HEK293 (cell line): ENCODE data around the gene ITGB5.

Experiments
- CTCF ChIA-PET: fragments of 350-600 bp; formaldehyde crosslinking; extraction: SDS; loops from one replicate; lab custom pipeline; 2021; ENCODE audit warnings: antibody characterized with exemption; lab: Yijun Ruan, JAX
- POLR2A ChIA-PET: fragments of 300-600 bp; formaldehyde crosslinking; extraction: SDS; loops from one replicate; lab custom pipeline; 2020; ENCODE audit warnings: antibody characterized with exemption, inconsistent platforms; lab: Yijun Ruan, JAX
- H3K27ac ChIP-seq: fragments of 200-500 bp; sonication (Bioruptor generic); 2 replicates; pipeline ENCODE4 v1.5.1; 2014; ENCODE audit warnings: low read depth, low read length, control low read depth, inconsistent platforms; ENCODE audit errors: extremely low read depth
- H3K36me3 ChIP-seq, 2 experiments: fragments of 200-500 bp in 1 of 2; sonication (Bioruptor generic) in 1 of 2; 1 replicate in 1 of 2; 2 replicates in 1 of 2; pipeline ENCODE4 v1.5.1; 2014 to 2017; ENCODE audit warnings: inconsistent platforms in 2 of 2, low read length in 2 of 2; ENCODE audit not compliant: control insufficient read depth in 2 of 2, insufficient read depth in 1 of 2
- H3K4me1 ChIP-seq: fragments of 200-500 bp; sonication (Bioruptor generic); 2 replicates; pipeline ENCODE4 v1.5.1; 2014; ENCODE audit warnings: mild to moderate bottlenecking, low read length, inconsistent platforms; ENCODE audit not compliant: control insufficient read depth, insufficient read depth
- H3K4me3 ChIP-seq: 2 replicates; pipeline ENCODE4 v1.5.1; 2011; ENCODE audit warnings: low read depth, mild to moderate bottlenecking, control low read depth, low read length, moderate library complexity
- H3K9me3 ChIP-seq: fragments of 200-500 bp; sonication (Bioruptor generic); 2 replicates; pipeline ENCODE4 v1.5.1; 2014; ENCODE audit warnings: low read depth, low read length, inconsistent platforms; ENCODE audit not compliant: control insufficient read depth, insufficient read depth
- GLI4 ChIP-seq: fragments of 450-650 bp; formaldehyde crosslinking; IDR thresholded peaks from 2 replicates; pipeline ENCODE4 v1.5.1; 2016; ENCODE audit warnings: missing biosample characterization, missing genetic modification characterization
- KLF1 ChIP-seq: fragments of 450-650 bp; formaldehyde crosslinking; IDR thresholded peaks from 2 replicates; pipeline ENCODE4 v1.5.1; 2016; ENCODE audit warnings: missing biosample characterization, missing genetic modification characterization
- KLF16 ChIP-seq: fragments of 450-650 bp; formaldehyde crosslinking; IDR thresholded peaks from 2 replicates; pipeline ENCODE4 v1.5.1; 2017; ENCODE audit warnings: missing biosample characterization, missing genetic modification characterization
- MYNN ChIP-seq: fragments of 450-650 bp; formaldehyde crosslinking; IDR thresholded peaks from 2 replicates; pipeline ENCODE4 v1.5.1; 2016; ENCODE audit warnings: missing biosample characterization, missing genetic modification characterization, borderline replicate concordance
- ZBTB7A ChIP-seq: fragments of 450-650 bp; formaldehyde crosslinking; IDR thresholded peaks from 2 replicates; pipeline ENCODE4 v1.5.1; 2016; ENCODE audit warnings: low read depth, missing biosample characterization, missing genetic modification characterization
- ZNF2 ChIP-seq: fragments of 450-650 bp; formaldehyde crosslinking; IDR thresholded peaks from 2 replicates; pipeline ENCODE4 v1.5.1; 2016; ENCODE audit warnings: missing biosample characterization, missing genetic modification characterization
- ZNF510 ChIP-seq: fragments of 450-650 bp; formaldehyde crosslinking; IDR thresholded peaks from 2 replicates; pipeline ENCODE4 v1.5.1; 2018; ENCODE audit warnings: mild to moderate bottlenecking, missing genetic modification characterization, missing biosample characterization; ENCODE audit not compliant: insufficient replicate concordance
- ZNF529 ChIP-seq: fragments of 450-650 bp; formaldehyde crosslinking; IDR thresholded peaks from 2 replicates; pipeline ENCODE4 v1.5.1; 2017; ENCODE audit warnings: missing genetic modification characterization, missing biosample characterization; ENCODE audit not compliant: insufficient replicate concordance
- ZNF561 ChIP-seq: fragments of 450-650 bp; IDR thresholded peaks from 2 replicates; pipeline ENCODE4 v1.5.1; 2018; ENCODE audit warnings: missing biosample characterization, missing genetic modification characterization, borderline replicate concordance
- ZNF791 ChIP-seq: fragments of 450-650 bp; formaldehyde crosslinking; IDR thresholded peaks from 2 replicates; pipeline ENCODE4 v1.5.1; 2016; ENCODE audit warnings: missing biosample characterization, missing genetic modification characterization
- TF ChIP-seq, protein P1 (sequence below): fragments of 450-650 bp; formaldehyde crosslinking; IDR thresholded peaks from 2 replicates; pipeline ENCODE4 v1.5.1; 2016; ENCODE audit warnings: missing biosample characterization, missing genetic modification characterization
- TF ChIP-seq, protein P2 (sequence below): fragments of 450-650 bp; formaldehyde crosslinking; IDR thresholded peaks from 2 replicates; pipeline ENCODE4 v1.5.1; 2016; ENCODE audit warnings: missing biosample characterization, missing genetic modification characterization
- TF ChIP-seq, protein P3 (sequence below): fragments of 450-650 bp; formaldehyde crosslinking; IDR thresholded peaks from 2 replicates; pipeline ENCODE4 v1.5.1; 2017; ENCODE audit warnings: missing biosample characterization, missing genetic modification characterization
- TF ChIP-seq, protein P4 (sequence below): fragments of 450-650 bp; formaldehyde crosslinking; IDR thresholded peaks from 2 replicates; pipeline ENCODE4 v1.5.1; 2016; ENCODE audit warnings: missing biosample characterization, missing genetic modification characterization
- TF ChIP-seq, protein P5 (sequence below): fragments of 450-650 bp; formaldehyde crosslinking; conservative IDR thresholded peaks from 2 replicates; pipeline ENCODE4 v1.5.1; 2016; ENCODE audit warnings: low read depth, missing biosample characterization, missing genetic modification characterization
- TF ChIP-seq, protein P6 (sequence below): fragments of 450-650 bp; formaldehyde crosslinking; optimal IDR thresholded peaks from 2 replicates; pipeline ENCODE3; 2016; ENCODE audit warnings: missing biosample characterization, mild to moderate bottlenecking, missing genetic modification characterization
- TF ChIP-seq, protein P7 (sequence below): fragments of 450-650 bp; IDR thresholded peaks from 2 replicates; pipeline ENCODE4 v1.5.1; 2018; ENCODE audit warnings: missing biosample characterization, missing genetic modification characterization

The ITGB5 gene

DNA sequence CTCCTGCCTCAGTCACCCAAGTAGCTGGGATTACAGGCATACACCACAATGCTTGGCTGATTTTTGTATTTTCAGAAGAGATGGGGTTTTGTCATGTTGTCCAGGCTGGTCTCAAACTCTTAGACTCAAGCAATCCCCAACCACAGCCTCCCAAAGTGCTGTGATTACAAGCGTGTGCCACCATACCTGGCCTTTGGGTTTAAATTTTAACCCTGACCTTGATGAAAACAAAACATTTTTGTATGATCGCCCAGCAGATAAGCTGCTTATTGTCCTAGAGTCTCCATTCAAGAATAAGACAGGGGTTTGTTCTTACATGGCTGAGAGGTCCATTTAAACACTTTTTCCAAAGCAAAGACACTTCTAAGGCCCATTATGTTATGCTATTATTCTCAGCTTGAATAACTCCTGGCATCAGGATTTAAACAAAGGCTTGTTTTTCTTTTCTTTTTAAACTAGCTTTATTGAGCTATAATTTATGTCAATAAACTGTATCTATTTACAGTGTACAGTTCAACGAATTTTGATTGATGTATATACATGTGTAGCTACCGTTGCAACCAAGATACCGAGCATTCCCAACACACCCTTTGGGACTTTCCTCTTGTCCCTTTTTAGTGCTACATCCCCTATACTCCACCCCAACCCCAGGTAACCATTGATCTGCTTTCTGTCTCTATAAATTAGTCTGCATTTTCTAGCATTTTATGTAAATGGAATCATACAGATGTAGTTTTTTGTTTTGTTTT, 48.8 kb upstream of the ITGB5 start:
- ChIA-PET CTCF (interaction anchor here (0.6 to 1.3 kb wide), 4 partner anchors 175 to 649 kb away, joined by 3 to 4 read pairs (median 3); no protein-coding TSS in a partner anchor), POLR2A (no interaction called here)
- H3K36me3 ChIP-seq = no peaks in the 10 kb centered on the region
- no peaks in the 10 kb centered on the region for H3K9me3 ChIP-seq
- H3K4me1 ChIP-seq = no peaks in the 10 kb centered on the region
- no peak overlapping the region for H3K27ac ChIP-seq
- no peak overlapping the region for H3K4me3 ChIP-seq
- TF ChIP-seq ZNF2 = no peak
- TF ChIP-seq, protein P1, sequence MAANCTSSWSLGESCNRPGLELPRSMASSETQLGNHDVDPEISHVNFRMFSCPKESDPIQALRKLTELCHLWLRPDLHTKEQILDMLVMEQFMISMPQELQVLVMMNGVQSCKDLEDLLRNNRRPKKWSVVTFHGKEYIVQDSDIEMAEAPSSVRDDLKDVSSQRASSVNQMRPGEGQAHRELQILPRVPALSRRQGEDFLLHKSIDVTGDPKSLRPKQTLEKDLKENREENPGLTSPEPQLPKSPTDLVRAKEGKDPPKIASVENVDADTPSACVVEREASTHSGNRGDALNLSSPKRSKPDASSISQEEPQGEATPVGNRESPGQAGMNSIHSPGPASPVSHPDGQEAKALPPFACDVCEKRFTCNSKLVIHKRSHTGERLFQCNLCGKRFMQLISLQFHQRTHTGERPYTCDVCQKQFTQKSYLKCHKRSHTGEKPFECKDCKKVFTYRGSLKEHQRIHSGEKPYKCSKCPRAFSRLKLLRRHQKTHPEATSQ (tag by site-specific recombination) = no peak
- TF ChIP-seq KLF16 (tag by site-specific recombination) = no peak
- TF ChIP-seq, protein P2, sequence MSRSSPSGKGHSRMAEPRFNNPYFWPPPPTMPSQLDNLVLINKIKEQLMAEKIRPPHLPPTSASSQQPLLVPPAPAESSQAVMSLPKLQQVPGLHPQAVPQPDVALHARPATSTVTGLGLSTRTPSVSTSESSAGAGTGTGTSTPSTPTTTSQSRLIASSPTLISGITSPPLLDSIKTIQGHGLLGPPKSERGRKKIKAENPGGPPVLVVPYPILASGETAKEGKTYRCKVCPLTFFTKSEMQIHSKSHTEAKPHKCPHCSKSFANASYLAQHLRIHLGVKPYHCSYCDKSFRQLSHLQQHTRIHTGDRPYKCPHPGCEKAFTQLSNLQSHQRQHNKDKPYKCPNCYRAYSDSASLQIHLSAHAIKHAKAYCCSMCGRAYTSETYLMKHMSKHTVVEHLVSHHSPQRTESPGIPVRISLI (tag by site-specific recombination) = no peak
- no peak for TF ChIP-seq ZNF510 (tag by site-specific recombination)
- TF ChIP-seq ZNF529 (tag by site-specific recombination) = no peak
- TF ChIP-seq, protein P3, sequence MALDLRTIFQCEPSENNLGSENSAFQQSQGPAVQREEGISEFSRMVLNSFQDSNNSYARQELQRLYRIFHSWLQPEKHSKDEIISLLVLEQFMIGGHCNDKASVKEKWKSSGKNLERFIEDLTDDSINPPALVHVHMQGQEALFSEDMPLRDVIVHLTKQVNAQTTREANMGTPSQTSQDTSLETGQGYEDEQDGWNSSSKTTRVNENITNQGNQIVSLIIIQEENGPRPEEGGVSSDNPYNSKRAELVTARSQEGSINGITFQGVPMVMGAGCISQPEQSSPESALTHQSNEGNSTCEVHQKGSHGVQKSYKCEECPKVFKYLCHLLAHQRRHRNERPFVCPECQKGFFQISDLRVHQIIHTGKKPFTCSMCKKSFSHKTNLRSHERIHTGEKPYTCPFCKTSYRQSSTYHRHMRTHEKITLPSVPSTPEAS = no peak
- TF ChIP-seq, protein P4, sequence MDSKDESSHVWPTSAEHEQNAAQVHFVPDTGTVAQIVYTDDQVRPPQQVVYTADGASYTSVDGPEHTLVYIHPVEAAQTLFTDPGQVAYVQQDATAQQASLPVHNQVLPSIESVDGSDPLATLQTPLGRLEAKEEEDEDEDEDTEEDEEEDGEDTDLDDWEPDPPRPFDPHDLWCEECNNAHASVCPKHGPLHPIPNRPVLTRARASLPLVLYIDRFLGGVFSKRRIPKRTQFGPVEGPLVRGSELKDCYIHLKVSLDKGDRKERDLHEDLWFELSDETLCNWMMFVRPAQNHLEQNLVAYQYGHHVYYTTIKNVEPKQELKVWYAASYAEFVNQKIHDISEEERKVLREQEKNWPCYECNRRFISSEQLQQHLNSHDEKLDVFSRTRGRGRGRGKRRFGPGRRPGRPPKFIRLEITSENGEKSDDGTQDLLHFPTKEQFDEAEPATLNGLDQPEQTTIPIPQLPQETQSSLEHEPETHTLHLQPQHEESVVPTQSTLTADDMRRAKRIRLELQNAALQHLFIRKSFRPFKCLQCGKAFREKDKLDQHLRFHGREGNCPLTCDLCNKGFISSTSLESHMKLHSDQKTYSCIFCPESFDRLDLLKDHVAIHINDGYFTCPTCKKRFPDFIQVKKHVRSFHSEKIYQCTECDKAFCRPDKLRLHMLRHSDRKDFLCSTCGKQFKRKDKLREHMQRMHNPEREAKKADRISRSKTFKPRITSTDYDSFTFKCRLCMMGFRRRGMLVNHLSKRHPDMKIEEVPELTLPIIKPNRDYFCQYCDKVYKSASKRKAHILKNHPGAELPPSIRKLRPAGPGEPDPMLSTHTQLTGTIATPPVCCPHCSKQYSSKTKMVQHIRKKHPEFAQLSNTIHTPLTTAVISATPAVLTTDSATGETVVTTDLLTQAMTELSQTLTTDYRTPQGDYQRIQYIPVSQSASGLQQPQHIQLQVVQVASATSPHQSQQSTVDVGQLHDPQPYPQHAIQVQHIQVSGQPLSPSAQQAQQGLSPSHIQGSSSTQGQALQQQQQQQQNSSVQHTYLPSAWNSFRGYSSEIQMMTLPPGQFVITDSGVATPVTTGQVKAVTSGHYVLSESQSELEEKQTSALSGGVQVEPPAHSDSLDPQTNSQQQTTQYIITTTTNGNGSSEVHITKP (tag by site-specific recombination) = no peak
- no peak for TF ChIP-seq MYNN (tag by site-specific recombination)
- TF ChIP-seq, protein P5, sequence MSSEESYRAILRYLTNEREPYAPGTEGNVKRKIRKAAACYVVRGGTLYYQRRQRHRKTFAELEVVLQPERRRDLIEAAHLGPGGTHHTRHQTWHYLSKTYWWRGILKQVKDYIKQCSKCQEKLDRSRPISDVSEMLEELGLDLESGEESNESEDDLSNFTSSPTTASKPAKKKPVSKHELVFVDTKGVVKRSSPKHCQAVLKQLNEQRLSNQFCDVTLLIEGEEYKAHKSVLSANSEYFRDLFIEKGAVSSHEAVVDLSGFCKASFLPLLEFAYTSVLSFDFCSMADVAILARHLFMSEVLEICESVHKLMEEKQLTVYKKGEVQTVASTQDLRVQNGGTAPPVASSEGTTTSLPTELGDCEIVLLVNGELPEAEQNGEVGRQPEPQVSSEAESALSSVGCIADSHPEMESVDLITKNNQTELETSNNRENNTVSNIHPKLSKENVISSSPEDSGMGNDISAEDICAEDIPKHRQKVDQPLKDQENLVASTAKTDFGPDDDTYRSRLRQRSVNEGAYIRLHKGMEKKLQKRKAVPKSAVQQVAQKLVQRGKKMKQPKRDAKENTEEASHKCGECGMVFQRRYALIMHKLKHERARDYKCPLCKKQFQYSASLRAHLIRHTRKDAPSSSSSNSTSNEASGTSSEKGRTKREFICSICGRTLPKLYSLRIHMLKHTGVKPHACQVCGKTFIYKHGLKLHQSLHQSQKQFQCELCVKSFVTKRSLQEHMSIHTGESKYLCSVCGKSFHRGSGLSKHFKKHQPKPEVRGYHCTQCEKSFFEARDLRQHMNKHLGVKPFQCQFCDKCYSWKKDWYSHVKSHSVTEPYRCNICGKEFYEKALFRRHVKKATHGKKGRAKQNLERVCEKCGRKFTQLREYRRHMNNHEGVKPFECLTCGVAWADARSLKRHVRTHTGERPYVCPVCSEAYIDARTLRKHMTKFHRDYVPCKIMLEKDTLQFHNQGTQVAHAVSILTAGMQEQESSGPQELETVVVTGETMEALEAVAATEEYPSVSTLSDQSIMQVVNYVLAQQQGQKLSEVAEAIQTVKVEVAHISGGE (tag by site-specific recombination) = no peak
- no peak for TF ChIP-seq ZNF561
- TF ChIP-seq ZBTB7A (tag by site-specific recombination) = no peak
- no peak for TF ChIP-seq GLI4
- TF ChIP-seq KLF1 (tag by site-specific recombination) = no peak
- TF ChIP-seq ZNF791 = no peak
- TF ChIP-seq, protein P6, sequence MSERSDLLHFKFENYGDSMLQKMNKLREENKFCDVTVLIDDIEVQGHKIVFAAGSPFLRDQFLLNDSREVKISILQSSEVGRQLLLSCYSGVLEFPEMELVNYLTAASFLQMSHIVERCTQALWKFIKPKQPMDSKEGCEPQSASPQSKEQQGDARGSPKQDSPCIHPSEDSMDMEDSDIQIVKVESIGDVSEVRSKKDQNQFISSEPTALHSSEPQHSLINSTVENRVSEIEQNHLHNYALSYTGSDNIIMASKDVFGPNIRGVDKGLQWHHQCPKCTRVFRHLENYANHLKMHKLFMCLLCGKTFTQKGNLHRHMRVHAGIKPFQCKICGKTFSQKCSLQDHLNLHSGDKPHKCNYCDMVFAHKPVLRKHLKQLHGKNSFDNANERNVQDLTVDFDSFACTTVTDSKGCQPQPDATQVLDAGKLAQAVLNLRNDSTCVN (tag by site-specific recombination) = no peak
- TF ChIP-seq, protein P7, sequence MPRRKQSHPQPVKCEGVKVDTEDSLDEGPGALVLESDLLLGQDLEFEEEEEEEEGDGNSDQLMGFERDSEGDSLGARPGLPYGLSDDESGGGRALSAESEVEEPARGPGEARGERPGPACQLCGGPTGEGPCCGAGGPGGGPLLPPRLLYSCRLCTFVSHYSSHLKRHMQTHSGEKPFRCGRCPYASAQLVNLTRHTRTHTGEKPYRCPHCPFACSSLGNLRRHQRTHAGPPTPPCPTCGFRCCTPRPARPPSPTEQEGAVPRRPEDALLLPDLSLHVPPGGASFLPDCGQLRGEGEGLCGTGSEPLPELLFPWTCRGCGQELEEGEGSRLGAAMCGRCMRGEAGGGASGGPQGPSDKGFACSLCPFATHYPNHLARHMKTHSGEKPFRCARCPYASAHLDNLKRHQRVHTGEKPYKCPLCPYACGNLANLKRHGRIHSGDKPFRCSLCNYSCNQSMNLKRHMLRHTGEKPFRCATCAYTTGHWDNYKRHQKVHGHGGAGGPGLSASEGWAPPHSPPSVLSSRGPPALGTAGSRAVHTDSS = no peak
- TF ChIP-seq, all 188 proteins: peak for 0
